Activated naive CD4-positive, alpha-beta T cell treated with anti-CD3 and anti-CD28 coated beads, Interleukin-2, amount 50 U/mL, for 24 hours (primary cell): Measurements from ENCODE around the gene PSMB4.
"Not testable (repeated sequence)": the region's sequence is repeated elsewhere in the genome, so short reads cannot be mapped to it uniquely, and the experiment has no call there.

Experiments
- H3K27ac Mint-ChIP-seq: one replicate; pipeline ENCODE4 v1.8.0; 2021; ENCODE audit warnings: mild to moderate bottlenecking, mixed read lengths
- H3K27me3 Mint-ChIP-seq: one replicate; pipeline ENCODE4 v1.8.0; 2021; ENCODE audit warnings: mixed read lengths
- H3K36me3 Mint-ChIP-seq: one replicate; pipeline ENCODE4 v1.8.0; 2021; ENCODE audit warnings: mixed read lengths
- H3K4me1 Mint-ChIP-seq: one replicate; pipeline ENCODE4 v1.8.0; 2021; ENCODE audit warnings: mixed read lengths
- H3K4me3 Mint-ChIP-seq: one replicate; pipeline ENCODE4 v1.8.0; 2021; ENCODE audit warnings: mild to moderate bottlenecking, mixed read lengths
- H3K9me3 Mint-ChIP-seq: one replicate; pipeline ENCODE4 v1.8.0; 2021; ENCODE audit warnings: mixed read lengths

Gene PSMB4

GRCh38 chr1:151399324-151400171 lies at the start of gene PSMB4:
Gene PSMB4 (plus strand): TSS chr1:151399573. CDS start chr1:151399588, 15 bp downstream.
- peak within 1 kb of the TSS; percentile 98 for H3K27ac Mint-ChIP-seq
- H3K36me3 Mint-ChIP-seq: peaks cover 12% of the 10 kb centered on the region

DNA sequence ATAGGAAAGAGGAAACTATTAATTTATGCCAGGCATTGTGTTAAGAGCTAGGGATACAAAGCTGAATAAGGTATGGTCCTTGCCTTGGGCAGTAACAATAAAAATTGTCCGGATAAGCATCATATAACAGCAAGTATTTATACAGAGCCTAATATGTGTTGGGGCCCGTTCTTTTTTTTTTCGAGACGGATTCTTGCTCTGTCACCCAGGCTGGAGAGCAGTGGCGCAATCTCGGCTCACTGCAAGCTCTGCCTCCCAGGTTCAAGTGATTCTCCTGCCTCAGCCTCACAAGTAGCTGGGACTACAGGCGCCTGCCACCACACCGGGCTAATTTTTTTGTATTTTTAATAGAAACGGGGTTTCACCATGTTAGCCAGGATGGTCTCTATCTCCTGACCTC lies 49.0 kb upstream of the PSMB4 start:
- not testable (repeated sequence) for H3K27ac Mint-ChIP-seq, H3K27me3 Mint-ChIP-seq, H3K36me3 Mint-ChIP-seq, H3K4me3 Mint-ChIP-seq, H3K9me3 Mint-ChIP-seq
- H3K4me1 Mint-ChIP-seq: peaks cover 25% of the 10 kb centered on the region

More at GRCh38 chr1:151399324-151400171, at the start of gene PSMB4:
- Mint-ChIP-seq H3K4me1 (peaks cover 28% of the 10 kb centered on the region), H3K27me3 (no peaks in the 10 kb centered on the region), H3K4me3 (peak within 1 kb of the TSS; percentile 94), H3K9me3 (no peaks in the 10 kb centered on the region)

GRCh38 chr1:151352021-151352718 lies 47.2 kb upstream of the PSMB4 start:
- Mint-ChIP-seq H3K4me1 (peaks cover 9% of the 10 kb centered on the region), H3K4me3 (no peak overlapping the region), H3K27ac (no peak overlapping the region)

GRCh38 chr1:151356696-151357095 lies 42.7 kb upstream of the PSMB4 start:
- Mint-ChIP-seq H3K27me3 (no peaks in the 10 kb centered on the region), H3K36me3 (peaks cover under 1% of the 10 kb centered on the region), H3K4me1 (no peaks in the 10 kb centered on the region), H3K4me3 (no peak overlapping the region), H3K27ac (no peak overlapping the region), H3K9me3 (no peaks in the 10 kb centered on the region)

More at GRCh38 chr1:151352021-151352718, 47.2 kb upstream of the PSMB4 start:
- Mint-ChIP-seq H3K27me3 (no peaks in the 10 kb centered on the region), H3K36me3 (no peaks in the 10 kb centered on the region), H3K9me3 (no peaks in the 10 kb centered on the region)

GRCh38 chr1:151361883-151362282 lies 37.5 kb upstream of the PSMB4 start:
- Mint-ChIP-seq H3K4me1 (no peaks in the 10 kb centered on the region), H3K27me3 (no peaks in the 10 kb centered on the region)

GRCh38 chr1:151362308-151363155 lies 36.8 kb upstream of the PSMB4 start:
- Mint-ChIP-seq H3K9me3 (no peaks in the 10 kb centered on the region), H3K27me3 (no peaks in the 10 kb centered on the region), H3K4me1 (no peaks in the 10 kb centered on the region), H3K36me3 (peaks cover 2% of the 10 kb centered on the region), H3K27ac (no peak overlapping the region), H3K4me3 (no peak overlapping the region)

More at GRCh38 chr1:151361883-151362282, 37.5 kb upstream of the PSMB4 start:
- Mint-ChIP-seq H3K36me3 (peaks cover 2% of the 10 kb centered on the region), H3K27ac (no peak overlapping the region), H3K4me3 (no peak overlapping the region), H3K9me3 (no peaks in the 10 kb centered on the region)

- Mint-ChIP-seq H3K9me3 (no peaks in the 10 kb centered on the region), H3K27me3 (no peaks in the 10 kb centered on the region), H3K27ac (no peak overlapping the region), H3K36me3 (peaks cover 2% of the 10 kb centered on the region), H3K4me3 (no peak overlapping the region), H3K4me1 (no peaks in the 10 kb centered on the region)
Observed at GRCh38 chr1:151364996-151365395, 34.4 kb upstream of the PSMB4 start.

DNA sequence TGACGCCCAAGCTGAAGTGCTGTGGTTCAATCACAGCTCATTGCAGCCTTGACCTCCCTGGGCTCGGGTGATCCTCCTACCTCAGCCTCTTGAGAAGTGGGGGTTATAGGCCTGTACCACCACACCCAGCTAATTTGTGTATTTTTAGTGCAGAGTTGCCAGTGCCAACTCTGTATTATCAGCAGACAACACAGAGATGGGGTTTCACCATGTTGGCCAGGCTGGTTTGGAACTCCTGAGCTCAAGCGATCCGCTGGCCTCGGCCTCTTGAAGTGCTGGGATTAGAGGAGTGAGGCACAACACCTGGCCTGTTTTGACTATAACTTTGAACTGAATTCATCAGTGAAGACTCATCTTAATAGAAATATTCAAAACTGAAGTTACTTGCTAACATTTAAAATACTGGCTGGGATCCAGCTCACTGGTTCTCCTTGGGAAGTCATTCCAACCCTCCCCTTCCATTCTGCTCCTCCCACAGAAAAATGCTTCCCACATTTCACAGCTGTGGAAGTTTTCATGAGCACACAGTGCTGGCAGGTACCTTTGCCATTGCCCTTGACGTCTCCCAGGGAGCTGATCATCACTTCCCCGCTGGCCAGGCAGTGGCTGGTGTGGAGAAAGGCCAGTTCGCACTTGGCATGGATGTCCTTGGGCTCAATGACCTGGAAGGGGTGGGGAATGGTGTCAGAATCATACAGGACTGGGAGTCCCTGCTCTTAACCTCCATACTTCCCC lies 31.5 kb upstream of the PSMB4 start:
- no peaks in the 10 kb centered on the region for H3K36me3 Mint-ChIP-seq
- H3K4me3 Mint-ChIP-seq: no peak overlapping the region
- H3K9me3 Mint-ChIP-seq: no peaks in the 10 kb centered on the region
- H3K4me1 Mint-ChIP-seq: no peaks in the 10 kb centered on the region
- no peaks in the 10 kb centered on the region for H3K27me3 Mint-ChIP-seq
- H3K27ac Mint-ChIP-seq: no peak overlapping the region

DNA sequence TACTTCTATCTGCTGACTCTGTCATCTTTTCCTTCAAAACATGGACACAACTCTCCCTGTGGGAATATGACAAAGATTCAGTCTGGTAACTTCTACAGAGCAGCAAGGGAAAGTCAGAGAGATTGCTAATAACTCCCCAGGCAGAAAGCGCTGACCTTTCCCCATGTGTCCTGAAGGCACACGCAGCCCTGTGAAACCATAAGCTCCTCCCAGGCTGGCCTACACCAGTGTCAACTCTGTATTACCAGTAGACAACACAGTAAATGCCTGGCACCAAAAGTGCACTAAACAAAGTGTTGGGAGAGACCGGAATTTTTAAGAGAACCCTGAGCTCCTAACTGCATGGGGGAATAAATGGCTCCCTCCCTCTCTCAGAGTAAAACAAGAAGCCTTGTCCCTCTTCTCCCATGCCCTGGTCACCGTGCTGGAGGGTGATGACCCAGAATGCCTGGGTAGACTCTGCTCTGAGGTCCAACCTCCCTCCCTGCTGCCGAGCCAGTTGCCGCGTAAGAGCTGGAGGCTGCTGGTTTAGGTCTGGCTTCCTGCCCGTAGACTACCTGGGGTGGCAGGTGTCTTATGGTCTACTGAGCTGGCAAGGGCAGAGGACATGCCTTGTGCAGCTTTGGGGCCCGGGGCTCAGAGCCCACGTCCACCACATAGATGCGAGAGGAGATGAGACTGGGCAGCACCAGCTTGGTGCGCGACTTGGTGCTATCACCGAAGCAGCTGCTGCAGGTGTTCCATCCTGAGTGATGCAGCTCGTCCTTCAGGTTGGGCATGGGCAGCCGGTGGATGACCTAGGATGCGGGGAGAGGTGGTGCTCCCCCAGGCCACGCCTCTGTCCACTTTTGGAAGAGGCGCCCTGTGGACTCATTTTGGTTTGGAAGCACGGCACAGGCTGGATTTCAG lies 30.7 kb upstream of the PSMB4 start:
- Mint-ChIP-seq H3K4me1 (no peaks in the 10 kb centered on the region), H3K9me3 (no peaks in the 10 kb centered on the region), H3K27me3 (no peaks in the 10 kb centered on the region), H3K4me3 (no peak overlapping the region), H3K36me3 (no peaks in the 10 kb centered on the region), H3K27ac (no peak overlapping the region)

- Mint-ChIP-seq H3K9me3 (no peaks in the 10 kb centered on the region), H3K27ac (no peak overlapping the region), H3K4me3 (no peak overlapping the region)
Observed at GRCh38 chr1:151369302-151369610, 30.1 kb upstream of the PSMB4 start.

GRCh38 chr1:151369621-151370048 lies 29.7 kb upstream of the PSMB4 start:
- Mint-ChIP-seq H3K4me3 (no peak overlapping the region), H3K4me1 (no peaks in the 10 kb centered on the region), H3K9me3 (no peaks in the 10 kb centered on the region), H3K27me3 (no peaks in the 10 kb centered on the region), H3K27ac (no peak overlapping the region), H3K36me3 (no peaks in the 10 kb centered on the region)

More at GRCh38 chr1:151369302-151369610, 30.1 kb upstream of the PSMB4 start:
- H3K27me3 Mint-ChIP-seq: no peaks in the 10 kb centered on the region
- H3K36me3 Mint-ChIP-seq: no peaks in the 10 kb centered on the region
- no peaks in the 10 kb centered on the region for H3K4me1 Mint-ChIP-seq

DNA sequence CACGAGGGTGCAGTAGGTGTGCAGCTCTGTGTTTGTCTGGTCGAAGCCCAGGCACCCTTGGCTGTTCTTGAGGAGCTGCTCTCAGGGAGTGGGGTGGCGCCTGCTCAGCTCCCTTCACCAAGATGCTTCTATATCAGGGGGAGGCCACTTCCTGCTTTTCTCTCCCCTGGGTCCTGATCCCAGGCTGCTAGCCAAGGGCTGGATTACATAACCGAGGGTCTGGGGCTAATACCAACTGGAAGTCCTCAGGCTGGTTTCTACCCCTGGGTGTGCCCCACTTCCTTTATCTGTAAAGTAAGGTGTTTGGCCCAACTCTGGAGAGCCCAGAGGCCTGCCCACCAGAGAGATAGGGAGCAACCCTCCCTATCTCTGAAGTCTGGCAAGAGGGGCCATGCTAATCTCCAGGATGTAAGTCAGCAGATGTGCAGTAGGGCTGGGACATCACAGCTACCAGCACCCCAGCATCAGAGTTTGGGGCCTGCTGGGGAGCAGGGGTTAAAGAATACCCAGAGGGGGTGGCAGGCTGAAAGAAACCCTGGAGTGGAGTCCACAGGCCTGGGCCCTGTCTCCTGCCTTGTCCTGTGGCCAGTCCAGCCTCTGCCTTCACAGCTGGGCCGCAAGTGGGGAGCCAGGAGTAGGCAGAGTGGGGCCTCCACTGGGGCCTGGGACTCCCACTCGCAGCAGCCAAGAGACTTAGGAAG lies 29.0 kb upstream of the PSMB4 start:
- no peaks in the 10 kb centered on the region for H3K36me3 Mint-ChIP-seq
- H3K9me3 Mint-ChIP-seq: no peaks in the 10 kb centered on the region
- no peaks in the 10 kb centered on the region for H3K27me3 Mint-ChIP-seq
- no peaks in the 10 kb centered on the region for H3K4me1 Mint-ChIP-seq
- no peak overlapping the region for H3K27ac Mint-ChIP-seq
- H3K4me3 Mint-ChIP-seq: no peak overlapping the region

DNA sequence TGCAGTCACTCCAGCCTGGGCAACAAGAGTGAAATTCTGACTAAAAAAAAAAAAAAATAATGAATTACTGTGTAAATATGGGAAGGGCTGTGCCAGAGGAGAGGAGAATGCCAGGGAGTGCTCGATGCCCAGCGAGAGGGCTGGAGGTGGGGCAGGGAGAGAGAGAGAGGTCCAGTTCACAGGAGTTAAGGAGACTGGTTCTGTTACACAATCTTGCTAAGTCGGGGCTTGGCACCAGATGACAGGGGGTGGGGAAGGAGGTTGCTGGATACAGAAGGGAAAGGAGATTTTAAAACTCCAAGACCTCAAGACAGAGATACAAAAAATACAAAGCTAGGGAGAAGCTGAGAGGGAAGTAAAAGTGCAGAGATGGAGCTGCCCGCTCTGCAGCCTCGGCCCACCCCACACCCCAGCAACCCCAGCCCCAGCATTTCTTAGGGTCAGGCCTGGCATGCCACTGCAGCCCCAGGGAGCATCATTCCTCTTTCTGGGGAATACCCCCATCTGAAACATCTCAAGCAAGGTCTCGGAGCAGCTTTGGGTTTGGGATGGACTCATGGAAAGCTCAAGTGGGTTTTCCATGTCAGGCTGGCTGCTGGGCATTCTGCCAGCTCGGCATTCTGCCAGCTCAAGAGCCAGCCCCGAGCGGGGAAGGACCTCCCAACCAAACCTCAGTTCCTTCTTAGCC lies 27.9 kb upstream of the PSMB4 start:
- Mint-ChIP-seq H3K4me1 (no peaks in the 10 kb centered on the region), H3K27ac (no peak overlapping the region), H3K36me3 (no peaks in the 10 kb centered on the region), H3K4me3 (no peak overlapping the region), H3K9me3 (no peaks in the 10 kb centered on the region), H3K27me3 (no peaks in the 10 kb centered on the region)
